ENCODE results near the gene RPTOR.

DNA sequence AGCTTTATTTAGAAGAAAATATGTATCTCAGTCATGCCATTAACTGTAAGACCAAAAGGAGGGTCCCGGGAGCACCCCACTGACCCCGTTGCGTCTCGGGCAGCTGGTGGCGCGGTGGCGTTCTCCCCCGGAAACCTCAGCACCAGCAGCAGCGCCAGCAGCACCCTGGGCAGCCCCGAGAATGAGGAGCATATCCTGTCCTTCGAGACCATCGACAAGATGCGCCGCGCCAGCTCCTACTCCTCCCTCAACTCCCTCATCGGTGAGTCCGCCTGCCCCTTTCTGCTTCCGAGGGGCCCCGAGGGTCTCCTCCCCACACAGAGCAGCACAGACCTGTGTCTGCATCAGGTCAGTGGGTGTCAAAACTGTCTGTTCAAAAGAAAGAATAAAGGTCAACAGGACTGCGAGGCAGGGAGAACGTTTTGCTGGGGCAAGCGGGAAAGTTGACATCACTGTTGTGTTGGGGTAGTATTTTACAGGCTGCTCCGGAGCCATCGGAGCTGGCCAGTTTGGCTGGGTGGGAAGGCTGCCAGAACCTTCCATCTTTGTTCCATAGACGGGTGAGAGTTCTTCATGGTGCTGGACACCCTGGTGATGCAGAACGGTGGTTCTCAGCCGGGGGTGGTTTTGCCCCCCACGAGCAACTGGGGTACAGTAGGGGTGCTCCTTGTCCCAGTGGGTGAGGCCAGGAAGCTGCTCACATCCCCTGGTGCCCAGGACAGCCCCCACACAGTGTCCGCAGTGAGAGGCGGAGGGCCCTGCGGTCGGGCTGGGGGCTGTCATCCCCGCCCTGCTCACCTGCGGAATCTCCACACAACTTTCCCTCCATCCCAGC, 349.2 kb downstream of the RPTOR start:
- TF ChIP-seq, protein P1, sequence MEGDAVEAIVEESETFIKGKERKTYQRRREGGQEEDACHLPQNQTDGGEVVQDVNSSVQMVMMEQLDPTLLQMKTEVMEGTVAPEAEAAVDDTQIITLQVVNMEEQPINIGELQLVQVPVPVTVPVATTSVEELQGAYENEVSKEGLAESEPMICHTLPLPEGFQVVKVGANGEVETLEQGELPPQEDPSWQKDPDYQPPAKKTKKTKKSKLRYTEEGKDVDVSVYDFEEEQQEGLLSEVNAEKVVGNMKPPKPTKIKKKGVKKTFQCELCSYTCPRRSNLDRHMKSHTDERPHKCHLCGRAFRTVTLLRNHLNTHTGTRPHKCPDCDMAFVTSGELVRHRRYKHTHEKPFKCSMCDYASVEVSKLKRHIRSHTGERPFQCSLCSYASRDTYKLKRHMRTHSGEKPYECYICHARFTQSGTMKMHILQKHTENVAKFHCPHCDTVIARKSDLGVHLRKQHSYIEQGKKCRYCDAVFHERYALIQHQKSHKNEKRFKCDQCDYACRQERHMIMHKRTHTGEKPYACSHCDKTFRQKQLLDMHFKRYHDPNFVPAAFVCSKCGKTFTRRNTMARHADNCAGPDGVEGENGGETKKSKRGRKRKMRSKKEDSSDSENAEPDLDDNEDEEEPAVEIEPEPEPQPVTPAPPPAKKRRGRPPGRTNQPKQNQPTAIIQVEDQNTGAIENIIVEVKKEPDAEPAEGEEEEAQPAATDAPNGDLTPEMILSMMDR (conservative IDR thresholded peaks at IDR 0.05 in 1 of 2, IDR thresholded peaks at IDR 0.05 in 1 of 2; ENCODE audit: low read depth in 1 of 2, low read length in 2 of 2), result no peak
- no peak for TF ChIP-seq EZH2 (IDR thresholded peaks at IDR 0.05; ENCODE audit: low read length, missing control alignments)
